DMS153 treated with DMSO at 0.1 percent for 48 hours (cell line): ENCODE measurements around the gene HEATR9.

Source experiments
- DNase-seq: peaks from one replicate; lab custom pipeline; 2025; ENCODE audit not compliant: unreplicated experiment; lab: John Stamatoyannopoulos, UW

HEATR9 gene

GRCh38 chr17:35811759-35812158, 56.9 kb downstream of the HEATR9 start:
- no peak for DNase-seq

GRCh38 chr17:35809855-35810461, 58.7 kb downstream of the HEATR9 start:
- DNase-seq, result no peak

GRCh38 chr17:35808962-35809854, 59.5 kb downstream of the HEATR9 start, which contains the start of gene TAF15:
TSS of gene TAF15 (plus strand) at chr17:35809484. CDS start at chr17:35809570, 86 bp downstream.
- peak; percentile 100 for DNase-seq

GRCh38 chr17:35808240-35808961, 60.3 kb downstream of the HEATR9 start:
- no peak for DNase-seq

GRCh38 chr17:35807371-35808144, 61.1 kb downstream of the HEATR9 start:
- DNase-seq, result no peak
